Measurements from ENCODE around the gene BMP6.

BMP6 gene

GRCh38 chr6:7904654-7905319, 178.9 kb downstream of the BMP6 start:
- no peak for TF ChIP-seq ZFX (IDR thresholded peaks at IDR 0.05)
- no peak for TF ChIP-seq CTCF (conservative IDR thresholded peaks at IDR 0.05)
- no peak overlapping the region for H3K27ac ChIP-seq

GRCh38 chr6:7905416-7905815, 179.5 kb downstream of the BMP6 start:
- H3K27ac ChIP-seq: no peak overlapping the region
- TF ChIP-seq CTCF (conservative IDR thresholded peaks at IDR 0.05) (no peak), ZFX (IDR thresholded peaks at IDR 0.05) (no peak)

- H3K27ac ChIP-seq: no peak overlapping the region
- TF ChIP-seq ZFX (IDR thresholded peaks at IDR 0.05): no peak
- TF ChIP-seq CTCF (conservative IDR thresholded peaks at IDR 0.05): no peak
Observed at GRCh38 chr6:7906741-7907140, 180.8 kb downstream of the BMP6 start.

- H3K27ac ChIP-seq: no peak overlapping the region
Observed at GRCh38 chr6:7907159-7907558, 181.3 kb downstream of the BMP6 start.

GRCh38 chr6:7909323-7910276, 183.7 kb downstream of the BMP6 start:
- peak; percentile 79 for TF ChIP-seq ZFX (IDR thresholded peaks at IDR 0.05)
- TF ChIP-seq CTCF (conservative IDR thresholded peaks at IDR 0.05): no peak
- peak overlapping the region; percentile 92 for H3K27ac ChIP-seq

More at GRCh38 chr6:7907159-7907558, 181.3 kb downstream of the BMP6 start:
- no peak for TF ChIP-seq ZFX (IDR thresholded peaks at IDR 0.05)
- TF ChIP-seq CTCF (conservative IDR thresholded peaks at IDR 0.05): no peak

GRCh38 chr6:7910298-7910653, 184.4 kb downstream of the BMP6 start:
- TF ChIP-seq ZFX (IDR thresholded peaks at IDR 0.05) (peak; percentile 21; the same call in 1 of the 2 replicates), CTCF (conservative IDR thresholded peaks at IDR 0.05) (no peak)
- peak overlapping the region; percentile 92 for H3K27ac ChIP-seq

Measured in C4-2B (cell line).